GM23338 (cell line): ENCODE data around the gene ZNF830. TPM values are rescaled to one million over a fixed set of nuclear protein-coding genes. Genes with fewer than 3 reads are reported as not detected.

Experiments used
- ATAC-seq: fragments of 200-7000 bp; cut with Tn5 transposase; 3 replicates; pipeline ENCODE4 v1.9.1; 2020
- DNase-seq: peaks from one replicate; pipeline ENCODE4 v3.0.0-alpha.2; 2015; ENCODE audit warnings: low spot score
- H2AFZ ChIP-seq: fragments of 200-600 bp; sonication (generic); 2 replicates; pipeline ENCODE4 v1.8.0; 2016; ENCODE audit warnings: antibody characterized with exemption, mild to moderate bottlenecking, moderate library complexity
- H3F3A ChIP-seq: fragments of 200-600 bp; sonication (generic); replicated peaks from 2 replicates; pipeline ENCODE4 v1.8.0; 2017; ENCODE audit warnings: antibody characterized with exemption, mixed run types, low read depth
- H3K27ac ChIP-seq: fragments of 200-600 bp; sonication (generic); 2 replicates; pipeline ENCODE4 v1.6.1; 2016; ENCODE audit warnings: low read depth
- H3K27me3 ChIP-seq: fragments of 200-600 bp; sonication (generic); 2 replicates; pipeline ENCODE4 v1.8.0; 2016; ENCODE audit warnings: mild to moderate bottlenecking, mixed run types, moderate library complexity; ENCODE audit not compliant: insufficient read depth
- H3K36me3 ChIP-seq: fragments of 200-600 bp; sonication (generic); 2 replicates; pipeline ENCODE4 v1.8.0; 2016; ENCODE audit warnings: mild to moderate bottlenecking; ENCODE audit not compliant: insufficient read depth
- H3K4me1 ChIP-seq: fragments of 200-600 bp; sonication (generic); 2 replicates; pipeline ENCODE4 v1.8.0; 2016; ENCODE audit warnings: mild to moderate bottlenecking, moderate library complexity; ENCODE audit not compliant: insufficient read depth
- H3K4me2 ChIP-seq: fragments of 200-600 bp; sonication (generic); 2 replicates; pipeline ENCODE4 v1.7.1; 2017; ENCODE audit warnings: mixed run types
- H3K4me3 ChIP-seq: fragments of 200-600 bp; sonication (generic); 2 replicates; pipeline ENCODE4 v1.6.1; 2016; ENCODE audit warnings: mixed run types
- H3K79me2 ChIP-seq: fragments of 200-600 bp; sonication (generic); replicated peaks from 2 replicates; pipeline ENCODE4 v1.8.0; 2017; ENCODE audit warnings: mild to moderate bottlenecking; ENCODE audit not compliant: insufficient read depth
- H3K9me2 ChIP-seq: fragments of 200-600 bp; sonication (generic); 2 replicates; pipeline ENCODE4 v1.8.0; 2017; ENCODE audit not compliant: insufficient read depth
- H4K20me1 ChIP-seq: fragments of 200-600 bp; sonication (generic); replicated peaks from 2 replicates; pipeline ENCODE4 v1.8.0; 2017; ENCODE audit warnings: mild to moderate bottlenecking; ENCODE audit not compliant: insufficient read depth
- H3K27ac Mint-ChIP-seq: 2 replicates; pipeline ENCODE4 v1.8.0; 2020; ENCODE audit warnings: inconsistent platforms, mild to moderate bottlenecking, moderate library complexity, mixed read lengths
- H3K27me3 Mint-ChIP-seq: 3 replicates; pipeline ENCODE4 v1.8.0; 2022; ENCODE audit warnings: low read depth, mild to moderate bottlenecking, moderate library complexity, mixed read lengths, inconsistent platforms; ENCODE audit not compliant: insufficient read depth, poor library complexity
- H3K36me3 Mint-ChIP-seq: 3 replicates; pipeline ENCODE4 v1.8.0; 2021; ENCODE audit warnings: low read depth, mild to moderate bottlenecking, inconsistent platforms, moderate library complexity, mixed read lengths
- H3K4me1 Mint-ChIP-seq: 3 replicates; pipeline ENCODE4 v1.8.0; 2020; ENCODE audit warnings: mild to moderate bottlenecking, inconsistent platforms, mixed read lengths
- H3K4me3 Mint-ChIP-seq: 3 replicates; pipeline ENCODE4 v1.8.0; 2021; ENCODE audit warnings: moderate library complexity, mild to moderate bottlenecking, inconsistent platforms, mixed read lengths
- H3K9me3 Mint-ChIP-seq: 3 replicates; pipeline ENCODE4 v1.8.0; 2020; ENCODE audit warnings: moderate library complexity, mild to moderate bottlenecking, inconsistent platforms, mixed read lengths
- CTCF ChIP-seq, 2 experiments: fragments of 200-600 bp in 1 of 2; sonication (generic) in 1 of 2; conservative IDR thresholded peaks; 2 replicates each; pipeline versions ENCODE4 v1.5.1 to v1.6.1; 2016 to 2017; ENCODE audit warnings: antibody characterized with exemption in 2 of 2, low read depth in 2 of 2, mild to moderate bottlenecking in 2 of 2, moderate library complexity in 1 of 2
- STAT1 ChIP-seq: IDR thresholded peaks from one replicate; pipeline ENCODE4 v1.6.1; 2016; ENCODE audit warnings: antibody characterized with exemption; ENCODE audit not compliant: unreplicated experiment
- ZNF462 ChIP-seq: fragments of 250-450 bp; sonication (Bioruptor Pico); IDR thresholded peaks from 2 replicates; pipeline ENCODE4 v1.5.0; 2020; ENCODE audit warnings: mild to moderate bottlenecking, moderate library complexity
- polyA plus RNA-seq: library from polyadenylated mRNA; unstranded; fragments of >200 nt; fragmentation: Nextera tagmentation; extraction: Ambion mirVana; gene quantifications from 2 replicates; pipeline ENCODE4 v1.2.1, GENCODE V29; 2016
- total RNA-seq: library from RNA; depleted of rRNA; stranded (reverse); fragments of >200 nt; shearing (Covaris generic); gene quantifications from 2 replicates; pipeline ENCODE4 v1.2.3, GENCODE V29; 2014

The ZNF830 gene
- total and polyA plus RNA-seq, 2 experiments from 2014 or later, result 12.8 to 22.3 TPM

GRCh38 chr17:34999456-34999855, 38.1 kb downstream of the ZNF830 start:
- H3K9me3 Mint-ChIP-seq, result no peaks in the 10 kb centered on the region

More at GRCh38 chr17:34999456-34999855, 38.1 kb downstream of the ZNF830 start:
- H3F3A ChIP-seq, result no peaks in the 10 kb centered on the region
- H3K4me1 ChIP-seq, result no peaks in the 10 kb centered on the region
- no peak overlapping the region for H2AFZ ChIP-seq
- no peaks in the 10 kb centered on the region for H3K79me2 ChIP-seq
- peaks cover 57% of the 10 kb centered on the region for H3K36me3 ChIP-seq
- no peak overlapping the region for H3K4me3 ChIP-seq
- no peak overlapping the region for H3K4me2 ChIP-seq
- Mint-ChIP-seq H3K27me3 (peaks cover 3% of the 10 kb centered on the region), H3K4me1 (no peaks in the 10 kb centered on the region), H3K4me3 (no peak overlapping the region), H3K36me3 (peaks cover 93% of the 10 kb centered on the region), H3K27ac (no peak overlapping the region)
- no peaks in the 10 kb centered on the region for H3K27me3 ChIP-seq
- H3K27ac ChIP-seq, result no peak overlapping the region
- DNase-seq (no peak), ATAC-seq (no peak)
- no peaks in the 10 kb centered on the region for H4K20me1 ChIP-seq
- H3K9me2 ChIP-seq, result no peaks in the 10 kb centered on the region
- TF ChIP-seq ZNF462 (CRISPR knock-in tag), result no peak
- no peak for TF ChIP-seq STAT1
- no peak for TF ChIP-seq CTCF (conservative IDR thresholded peaks at IDR 0.05; ENCODE audit: low read depth in 2 of 2)
